Measurements from ENCODE around the gene CDK14.

The CDK14 gene

DNA sequence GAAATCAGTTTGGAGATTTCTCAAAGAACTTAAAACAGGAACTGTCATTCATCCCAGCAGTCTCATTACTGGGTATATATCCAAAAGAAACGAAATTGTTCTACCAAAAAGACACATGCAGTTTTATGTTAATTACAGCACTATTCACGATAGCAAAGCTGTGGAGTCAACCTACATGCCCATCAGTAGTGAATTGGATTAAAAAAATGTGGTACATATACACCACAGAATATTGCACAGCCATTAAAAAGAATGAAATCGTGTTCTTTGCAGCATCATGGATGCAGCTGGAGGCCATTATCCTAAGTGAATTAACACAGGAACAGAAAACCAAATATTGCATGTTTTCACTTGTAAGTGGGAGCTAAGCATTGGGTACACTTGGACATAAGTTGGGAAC lies 158.9 kb downstream of the CDK14 start:
- TF ChIP-seq EGR1 (IDR thresholded peaks at IDR 0.05), result no peak
- no peak for TF ChIP-seq RAD21 (IDR thresholded peaks at IDR 0.05; ENCODE audit: low read depth)
- TF ChIP-seq EP300 (IDR thresholded peaks at IDR 0.05; ENCODE audit: borderline replicate concordance), result no peak
- no peak for TF ChIP-seq TAF1 (IDR thresholded peaks at IDR 0.05; ENCODE audit: low read depth)
- no peak for TF ChIP-seq TEAD4 (IDR thresholded peaks at IDR 0.05)
- no peak for TF ChIP-seq NFIC (IDR thresholded peaks at IDR 0.05)
- TF ChIP-seq FOXM1 (IDR thresholded peaks at IDR 0.05; ENCODE audit: borderline replicate concordance, low read depth), result no peak
- TF ChIP-seq TCF12 (IDR thresholded peaks at IDR 0.05; ENCODE audit: low read depth), result no peak
- TF ChIP-seq, protein P1, sequence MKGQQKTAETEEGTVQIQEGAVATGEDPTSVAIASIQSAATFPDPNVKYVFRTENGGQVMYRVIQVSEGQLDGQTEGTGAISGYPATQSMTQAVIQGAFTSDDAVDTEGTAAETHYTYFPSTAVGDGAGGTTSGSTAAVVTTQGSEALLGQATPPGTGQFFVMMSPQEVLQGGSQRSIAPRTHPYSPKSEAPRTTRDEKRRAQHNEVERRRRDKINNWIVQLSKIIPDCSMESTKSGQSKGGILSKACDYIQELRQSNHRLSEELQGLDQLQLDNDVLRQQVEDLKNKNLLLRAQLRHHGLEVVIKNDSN (IDR thresholded peaks at IDR 0.05), result no peak
- no peak for TF ChIP-seq CEBPB (IDR thresholded peaks at IDR 0.05)
- no peak for TF ChIP-seq ZBTB7A (IDR thresholded peaks at IDR 0.05; ENCODE audit: low read depth)
- TF ChIP-seq, protein P2, sequence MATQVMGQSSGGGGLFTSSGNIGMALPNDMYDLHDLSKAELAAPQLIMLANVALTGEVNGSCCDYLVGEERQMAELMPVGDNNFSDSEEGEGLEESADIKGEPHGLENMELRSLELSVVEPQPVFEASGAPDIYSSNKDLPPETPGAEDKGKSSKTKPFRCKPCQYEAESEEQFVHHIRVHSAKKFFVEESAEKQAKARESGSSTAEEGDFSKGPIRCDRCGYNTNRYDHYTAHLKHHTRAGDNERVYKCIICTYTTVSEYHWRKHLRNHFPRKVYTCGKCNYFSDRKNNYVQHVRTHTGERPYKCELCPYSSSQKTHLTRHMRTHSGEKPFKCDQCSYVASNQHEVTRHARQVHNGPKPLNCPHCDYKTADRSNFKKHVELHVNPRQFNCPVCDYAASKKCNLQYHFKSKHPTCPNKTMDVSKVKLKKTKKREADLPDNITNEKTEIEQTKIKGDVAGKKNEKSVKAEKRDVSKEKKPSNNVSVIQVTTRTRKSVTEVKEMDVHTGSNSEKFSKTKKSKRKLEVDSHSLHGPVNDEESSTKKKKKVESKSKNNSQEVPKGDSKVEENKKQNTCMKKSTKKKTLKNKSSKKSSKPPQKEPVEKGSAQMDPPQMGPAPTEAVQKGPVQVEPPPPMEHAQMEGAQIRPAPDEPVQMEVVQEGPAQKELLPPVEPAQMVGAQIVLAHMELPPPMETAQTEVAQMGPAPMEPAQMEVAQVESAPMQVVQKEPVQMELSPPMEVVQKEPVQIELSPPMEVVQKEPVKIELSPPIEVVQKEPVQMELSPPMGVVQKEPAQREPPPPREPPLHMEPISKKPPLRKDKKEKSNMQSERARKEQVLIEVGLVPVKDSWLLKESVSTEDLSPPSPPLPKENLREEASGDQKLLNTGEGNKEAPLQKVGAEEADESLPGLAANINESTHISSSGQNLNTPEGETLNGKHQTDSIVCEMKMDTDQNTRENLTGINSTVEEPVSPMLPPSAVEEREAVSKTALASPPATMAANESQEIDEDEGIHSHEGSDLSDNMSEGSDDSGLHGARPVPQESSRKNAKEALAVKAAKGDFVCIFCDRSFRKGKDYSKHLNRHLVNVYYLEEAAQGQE (IDR thresholded peaks at IDR 0.05; ENCODE audit: low read depth), result no peak
- TF ChIP-seq CREB1 (IDR thresholded peaks at IDR 0.05; ENCODE audit: low read depth), result no peak
- no peak for TF ChIP-seq YY1 (IDR thresholded peaks at IDR 0.05; ENCODE audit: low read depth)
- TF ChIP-seq, protein P3, sequence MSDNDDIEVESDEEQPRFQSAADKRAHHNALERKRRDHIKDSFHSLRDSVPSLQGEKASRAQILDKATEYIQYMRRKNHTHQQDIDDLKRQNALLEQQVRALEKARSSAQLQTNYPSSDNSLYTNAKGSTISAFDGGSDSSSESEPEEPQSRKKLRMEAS (IDR thresholded peaks at IDR 0.05), result no peak

DNA sequence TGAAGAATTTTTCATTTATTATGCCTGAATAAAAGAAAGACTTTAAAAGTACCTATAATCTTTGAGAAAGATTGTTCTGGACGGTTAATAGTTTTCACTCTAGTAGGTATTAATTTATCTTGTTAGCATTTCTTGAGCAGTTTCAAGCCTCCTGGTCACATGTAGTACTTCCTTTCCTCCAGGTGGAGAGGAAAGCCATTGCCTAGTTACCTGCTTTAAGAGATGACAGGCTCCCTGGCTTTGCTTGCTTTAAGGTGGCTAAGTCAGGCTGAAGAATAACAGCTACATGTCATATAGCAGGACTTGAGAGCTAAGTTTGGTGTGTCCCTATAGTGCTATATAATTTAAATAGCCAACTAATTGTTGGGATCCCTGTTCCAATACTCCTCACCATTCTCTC lies 160.2 kb downstream of the CDK14 start:
- TF ChIP-seq YY1 (IDR thresholded peaks at IDR 0.05; ENCODE audit: low read depth) (no peak), RAD21 (IDR thresholded peaks at IDR 0.05; ENCODE audit: low read depth) (no peak), EP300 (IDR thresholded peaks at IDR 0.05; ENCODE audit: borderline replicate concordance) (no peak), TCF12 (IDR thresholded peaks at IDR 0.05; ENCODE audit: low read depth) (no peak), FOXM1 (IDR thresholded peaks at IDR 0.05; ENCODE audit: borderline replicate concordance, low read depth) (no peak), NFIC (IDR thresholded peaks at IDR 0.05) (no peak), ZBTB7A (IDR thresholded peaks at IDR 0.05; ENCODE audit: low read depth) (no peak), TEAD4 (IDR thresholded peaks at IDR 0.05) (no peak), TAF1 (IDR thresholded peaks at IDR 0.05; ENCODE audit: low read depth) (no peak), EGR1 (IDR thresholded peaks at IDR 0.05) (no peak), CREB1 (IDR thresholded peaks at IDR 0.05; ENCODE audit: low read depth) (no peak), CEBPB (IDR thresholded peaks at IDR 0.05) (no peak)
- TF ChIP-seq, protein P3 (IDR thresholded peaks at IDR 0.05), result no peak
- TF ChIP-seq, protein P1 (IDR thresholded peaks at IDR 0.05), result no peak
- TF ChIP-seq, protein P2 (IDR thresholded peaks at IDR 0.05; ENCODE audit: low read depth), result no peak

DNA sequence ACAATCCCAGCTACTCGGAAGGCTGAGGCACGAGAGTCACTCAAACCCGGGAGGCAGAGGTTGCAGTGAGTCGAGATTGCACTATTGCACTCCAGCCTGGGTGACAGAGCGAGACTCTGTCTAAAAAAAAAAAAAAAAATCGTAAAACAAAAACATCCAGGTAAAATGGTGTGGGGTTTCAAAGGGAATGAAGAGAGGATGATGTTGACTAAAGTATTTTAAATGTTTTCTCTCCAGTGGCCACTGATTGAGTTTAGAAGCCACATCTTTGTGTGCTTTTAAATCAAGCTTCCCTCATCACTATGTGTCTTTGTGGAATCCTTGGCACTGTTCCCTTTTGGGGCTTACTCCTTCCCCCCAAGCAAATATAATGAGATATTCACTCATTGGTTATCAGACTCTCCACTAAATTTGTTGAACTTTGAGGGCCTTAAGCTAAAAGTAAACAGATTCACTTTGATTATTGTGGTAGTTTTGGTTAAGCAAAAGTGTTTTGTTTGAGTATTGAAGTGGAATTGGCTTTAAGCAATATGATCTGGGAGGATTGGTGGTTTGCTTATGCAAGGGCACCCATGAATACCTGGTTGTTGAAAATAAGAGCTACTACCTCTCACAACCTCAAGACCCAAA lies 162.9 kb downstream of the CDK14 start:
- TF ChIP-seq TEAD4 (IDR thresholded peaks at IDR 0.05), result no peak
- no peak for TF ChIP-seq RAD21 (IDR thresholded peaks at IDR 0.05; ENCODE audit: low read depth)
- no peak for TF ChIP-seq CEBPB (IDR thresholded peaks at IDR 0.05)
- TF ChIP-seq, protein P3 (IDR thresholded peaks at IDR 0.05), result no peak
- TF ChIP-seq EP300 (IDR thresholded peaks at IDR 0.05; ENCODE audit: borderline replicate concordance), result no peak
- no peak for TF ChIP-seq TAF1 (IDR thresholded peaks at IDR 0.05; ENCODE audit: low read depth)
- no peak for TF ChIP-seq FOXM1 (IDR thresholded peaks at IDR 0.05; ENCODE audit: borderline replicate concordance, low read depth)
- no peak for TF ChIP-seq CREB1 (IDR thresholded peaks at IDR 0.05; ENCODE audit: low read depth)
- no peak for TF ChIP-seq NFIC (IDR thresholded peaks at IDR 0.05)
- no peak for TF ChIP-seq EGR1 (IDR thresholded peaks at IDR 0.05)
- no peak for TF ChIP-seq YY1 (IDR thresholded peaks at IDR 0.05; ENCODE audit: low read depth)
- no peak for TF ChIP-seq TCF12 (IDR thresholded peaks at IDR 0.05; ENCODE audit: low read depth)

DNA sequence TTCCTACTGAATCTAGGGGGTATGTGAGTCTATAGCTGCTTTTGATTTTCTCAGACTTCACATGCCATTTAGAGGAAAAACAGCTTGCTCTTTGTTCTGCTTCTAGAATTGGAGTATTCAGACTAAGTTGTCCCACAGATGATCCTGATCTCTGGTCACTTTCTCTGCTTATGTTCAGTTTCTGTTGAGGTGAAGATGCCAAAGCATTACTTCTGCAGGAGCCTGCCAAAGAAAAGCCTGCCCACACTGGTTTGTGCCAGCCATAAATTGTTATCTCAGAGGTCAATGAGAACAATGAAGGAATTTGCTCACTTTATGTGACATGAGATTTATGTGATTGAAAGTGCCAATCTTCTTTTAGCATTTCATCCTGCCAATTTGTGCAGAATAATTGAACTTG lies 163.6 kb downstream of the CDK14 start:
- TF ChIP-seq EGR1 (IDR thresholded peaks at IDR 0.05) (no peak), TAF1 (IDR thresholded peaks at IDR 0.05; ENCODE audit: low read depth) (no peak), CEBPB (IDR thresholded peaks at IDR 0.05) (no peak), CREB1 (IDR thresholded peaks at IDR 0.05; ENCODE audit: low read depth) (no peak), RAD21 (IDR thresholded peaks at IDR 0.05; ENCODE audit: low read depth) (no peak), NFIC (IDR thresholded peaks at IDR 0.05) (no peak), ZBTB7A (IDR thresholded peaks at IDR 0.05; ENCODE audit: low read depth) (no peak), EP300 (IDR thresholded peaks at IDR 0.05; ENCODE audit: borderline replicate concordance) (no peak), FOXM1 (IDR thresholded peaks at IDR 0.05; ENCODE audit: borderline replicate concordance, low read depth) (no peak), YY1 (IDR thresholded peaks at IDR 0.05; ENCODE audit: low read depth) (no peak), TEAD4 (IDR thresholded peaks at IDR 0.05) (no peak), TCF12 (IDR thresholded peaks at IDR 0.05; ENCODE audit: low read depth) (no peak)
- TF ChIP-seq, protein P1 (IDR thresholded peaks at IDR 0.05), result no peak
- TF ChIP-seq, protein P3 (IDR thresholded peaks at IDR 0.05), result no peak
- TF ChIP-seq, protein P2 (IDR thresholded peaks at IDR 0.05; ENCODE audit: low read depth), result no peak
